ENCODE data around the gene HOXC9. TPM values are rescaled to one million over a fixed set of nuclear protein-coding genes. Genes with fewer than 3 reads are reported as not detected.
A peak's percentile ranks its signal among the peaks of the same experiment; 100 is the strongest.

HOXC9 gene
- total and polyA plus RNA-seq, 7 donors = 6.4 to 31.1 (median 11.3) TPM

- intact Hi-C loops (cut with DNase I) = loop anchor here in 1 of 2 donors (10.0 kb wide), 1 partner anchor 170 kb away; no protein-coding TSS in a partner anchor
- Histone ChIP-seq H3K36me3 (ENCODE audit: insufficient read depth in 1 of 2, low read depth in 1 of 2) (no peaks in the 10 kb centered on the region), H3K27me3 (ENCODE audit: insufficient read depth in 3 of 3, low read length in 2 of 3) (peaks cover 0 to 100% (median 69%) of the 10 kb centered on the region in 3 donors), H3K4me3 (peak within 1 kb of the TSS; percentile 38), H3K27ac (no peak within 1 kb of the TSS), H3K9me3 (no peaks in the 10 kb centered on the region), H3K4me1 (no peaks in the 10 kb centered on the region)
- TF ChIP-seq CTCF (IDR thresholded peaks at IDR 0.05) = no peak
- peak in 1 of 2 donors; percentile 37 for DNase-seq
- peak in 1 of 4 donors; percentile 29 for ATAC-seq
- 5 to 6% (median 5%) methylated on average over 19 to 20 of the region's 20 CpGs for WGBS, 3 donors
Observed at GRCh38 chr12:53954694-53955035, 45.3 kb upstream of the HOXC9 start, which contains the start of gene HOXC12. TSS of gene HOXC12 (plus strand) at chr12:53954903. CDS start at chr12:53954930, 27 bp downstream.

DNA sequence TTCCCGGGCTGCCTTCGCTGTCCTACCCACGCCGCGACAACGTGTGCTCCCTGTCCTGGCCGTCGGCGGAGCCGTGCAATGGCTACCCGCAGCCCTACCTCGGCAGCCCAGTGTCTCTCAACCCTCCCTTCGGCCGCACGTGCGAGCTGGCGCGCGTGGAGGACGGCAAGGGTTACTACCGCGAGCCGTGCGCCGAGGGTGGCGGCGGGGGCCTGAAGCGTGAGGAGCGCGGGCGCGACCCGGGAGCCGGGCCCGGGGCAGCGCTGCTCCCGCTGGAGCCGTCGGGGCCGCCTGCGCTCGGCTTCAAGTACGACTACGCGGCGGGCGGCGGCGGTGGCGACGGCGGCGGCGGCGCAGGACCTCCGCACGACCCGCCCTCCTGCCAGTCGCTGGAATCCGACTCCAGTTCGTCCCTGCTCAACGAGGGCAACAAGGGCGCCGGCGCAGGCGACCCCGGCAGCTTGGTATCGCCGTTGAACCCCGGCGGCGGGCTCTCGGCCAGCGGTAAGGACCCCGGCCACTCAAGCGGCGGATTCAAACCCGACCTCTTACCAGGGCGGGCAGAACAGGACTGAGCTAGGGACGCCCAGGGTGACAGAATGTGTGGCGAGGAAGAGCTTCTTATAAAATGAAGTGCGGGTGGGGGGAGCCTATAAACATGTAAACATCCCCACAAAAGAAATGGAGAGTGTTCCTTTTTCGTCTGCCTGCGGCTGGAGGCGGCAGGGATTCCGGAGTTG is 44.8 kb upstream of the HOXC9 start:
- WGBS, 3 donors = 10 to 14% (median 12%) methylated on average over 49 to 86 of the region's 86 CpGs
- H3K27me3 ChIP-seq (ENCODE audit: insufficient read depth in 3 of 3, low read length in 2 of 3) = peaks cover 0 to 100% (median 65%) of the 10 kb centered on the region in 3 donors
- DNase-seq (peak in 1 of 2 donors; percentile 41), ATAC-seq (peak in 2 of 4 donors; percentile 22 to 23)
- intact Hi-C loops (cut with DNase I) = loop anchor here in 1 of 2 donors (10.0 kb wide), 1 partner anchor 170 kb away; no protein-coding TSS in a partner anchor
- H3K27ac ChIP-seq = no peak overlapping the region
- no peaks in the 10 kb centered on the region for H3K4me1 ChIP-seq
- no peaks in the 10 kb centered on the region for H3K9me3 ChIP-seq
- peak overlapping the region; percentile 38 for H3K4me3 ChIP-seq
- H3K36me3 ChIP-seq (ENCODE audit: insufficient read depth in 1 of 2, low read depth in 1 of 2) = no peaks in the 10 kb centered on the region
- TF ChIP-seq CTCF (IDR thresholded peaks at IDR 0.05) = no peak

- ATAC-seq (no peak), DNase-seq (no peak)
- peaks cover 0 to 100% (median 59%) of the 10 kb centered on the region in 3 donors for H3K27me3 ChIP-seq (ENCODE audit: insufficient read depth in 3 of 3, low read length in 2 of 3)
- WGBS, 3 donors = 60 to 69% (median 65%) methylated on average over 10 of the region's 10 CpGs
- no peak for TF ChIP-seq CTCF (IDR thresholded peaks at IDR 0.05)
- no peak overlapping the region for H3K4me3 ChIP-seq
- no peaks in the 10 kb centered on the region for H3K9me3 ChIP-seq
- no peaks in the 10 kb centered on the region for H3K4me1 ChIP-seq
- H3K36me3 ChIP-seq (ENCODE audit: insufficient read depth in 1 of 2, low read depth in 1 of 2) = no peaks in the 10 kb centered on the region
- intact Hi-C loops (cut with DNase I) = loop anchor here in 1 of 2 donors (10.0 kb wide), 1 partner anchor 171 kb away; no protein-coding TSS in a partner anchor
- no peak overlapping the region for H3K27ac ChIP-seq
Observed at GRCh38 chr12:53955776-53956250, 44.1 kb upstream of the HOXC9 start.

- Histone ChIP-seq H3K4me1 (no peaks in the 10 kb centered on the region), H3K27ac (no peak overlapping the region), H3K27me3 (ENCODE audit: insufficient read depth in 3 of 3, low read length in 2 of 3) (peaks cover 0 to 100% (median 57%) of the 10 kb centered on the region in 3 donors), H3K9me3 (no peaks in the 10 kb centered on the region), H3K4me3 (no peak overlapping the region), H3K36me3 (ENCODE audit: insufficient read depth in 1 of 2, low read depth in 1 of 2) (no peaks in the 10 kb centered on the region)
- DNase-seq (peak in 1 of 2 donors; percentile 48), ATAC-seq (no peak)
- no peak for TF ChIP-seq CTCF (IDR thresholded peaks at IDR 0.05)
- 52 to 57% (median 56%) methylated on average over 25 of the region's 25 CpGs for WGBS, 3 donors
- intact Hi-C loops (cut with DNase I) = loop anchor here in 1 of 2 donors (10.0 kb wide), 1 partner anchor 172 kb away; no protein-coding TSS in a partner anchor
Observed at GRCh38 chr12:53956251-53956887, 43.6 kb upstream of the HOXC9 start.

Measured in psoas muscle (tissue), 8 donors.